ENCODE data around the gene PKIB. TPM values are rescaled to one million over a fixed set of nuclear protein-coding genes. Genes with fewer than 3 reads are reported as not detected.
"Not testable (repeated sequence)": the region's sequence is repeated elsewhere in the genome, so short reads cannot be mapped to it uniquely, and the experiment has no call there.

Gene PKIB
- total RNA-seq, 2 donors from 2014 or later: 2.6 to 12.8 TPM

- H3K27ac ChIP-seq: no peak overlapping the region
- intact Hi-C loops (cut with DNase I): no loop called here
- no peaks in the 10 kb centered on the region for H3K27me3 ChIP-seq (replicated peaks; ENCODE audit: insufficient read depth)
- H3K4me1 ChIP-seq (replicated peaks): no peaks in the 10 kb centered on the region
- WGBS: 74% methylated on average over 3 of the region's 3 CpGs
- no peaks in the 10 kb centered on the region for H3K9me3 ChIP-seq
- TF ChIP-seq POLR2AphosphoS5 (IDR thresholded peaks at IDR 0.05) (no peak), CTCF (IDR thresholded peaks at IDR 0.05) (no peak), POLR2A (IDR thresholded peaks at IDR 0.05) (no peak)
- H3K36me3 ChIP-seq: no peaks in the 10 kb centered on the region
- no peak for DNase-seq (ENCODE audit: low spot score)
- H3K4me3 ChIP-seq: no peak overlapping the region
Observed at GRCh38 chr6:122641819-122642218, 31.6 kb downstream of the PKIB start.

- H3K9me3 ChIP-seq; DNase-seq (ENCODE audit: low spot score); H3K27me3 ChIP-seq (replicated peaks; ENCODE audit: insufficient read depth); H3K4me3 ChIP-seq; H3K36me3 ChIP-seq; H3K27ac ChIP-seq; H3K4me1 ChIP-seq (replicated peaks); intact Hi-C loops (cut with DNase I): not testable (repeated sequence)
- WGBS: 87% methylated on average over 1 of the region's 1 CpG
Observed at GRCh38 chr6:122642604-122643003, 32.4 kb downstream of the PKIB start.

- TF ChIP-seq POLR2AphosphoS5 (IDR thresholded peaks at IDR 0.05) (no peak), POLR2A (IDR thresholded peaks at IDR 0.05) (no peak), CTCF (IDR thresholded peaks at IDR 0.05) (no peak)
- no peak overlapping the region for H3K27ac ChIP-seq
- H3K4me1 ChIP-seq (replicated peaks): no peaks in the 10 kb centered on the region
- no peaks in the 10 kb centered on the region for H3K27me3 ChIP-seq (replicated peaks; ENCODE audit: insufficient read depth)
- 87% methylated on average over 4 of the region's 4 CpGs for WGBS
- no peak overlapping the region for H3K4me3 ChIP-seq
- H3K9me3 ChIP-seq: no peaks in the 10 kb centered on the region
- intact Hi-C loops (cut with DNase I): no loop called here
- no peaks in the 10 kb centered on the region for H3K36me3 ChIP-seq
- no peak for DNase-seq (ENCODE audit: low spot score)
Observed at GRCh38 chr6:122645256-122645655, 35.1 kb downstream of the PKIB start.

GRCh38 chr6:122647765-122648164 lies 37.6 kb downstream of the PKIB start:
- Histone ChIP-seq H3K4me3 (no peak overlapping the region), H3K36me3 (no peaks in the 10 kb centered on the region), H3K4me1 (replicated peaks) (no peaks in the 10 kb centered on the region), H3K27me3 (replicated peaks; ENCODE audit: insufficient read depth) (no peaks in the 10 kb centered on the region), H3K27ac (no peak overlapping the region), H3K9me3 (no peaks in the 10 kb centered on the region)
- no peak for TF ChIP-seq POLR2A (IDR thresholded peaks at IDR 0.05)
- TF ChIP-seq POLR2AphosphoS5 (IDR thresholded peaks at IDR 0.05): no peak
- DNase-seq (ENCODE audit: low spot score): no peak
- WGBS: 65% methylated on average over 3 of the region's 3 CpGs
- intact Hi-C loops (cut with DNase I): no loop called here

GRCh38 chr6:122648726-122649125 lies 38.5 kb downstream of the PKIB start:
- Histone ChIP-seq H3K36me3 (no peaks in the 10 kb centered on the region), H3K4me1 (replicated peaks) (no peaks in the 10 kb centered on the region), H3K4me3 (no peak overlapping the region), H3K27ac (no peak overlapping the region), H3K9me3 (no peaks in the 10 kb centered on the region), H3K27me3 (replicated peaks; ENCODE audit: insufficient read depth) (no peaks in the 10 kb centered on the region)
- no peak for DNase-seq (ENCODE audit: low spot score)
- no peak for TF ChIP-seq POLR2AphosphoS5 (IDR thresholded peaks at IDR 0.05)
- no peak for TF ChIP-seq CTCF (IDR thresholded peaks at IDR 0.05)
- TF ChIP-seq POLR2A (IDR thresholded peaks at IDR 0.05): no peak
- intact Hi-C loops (cut with DNase I): no loop called here
- WGBS: 95% methylated on average over 2 of the region's 2 CpGs

- Histone ChIP-seq H3K4me1 (replicated peaks) (no peaks in the 10 kb centered on the region), H3K27me3 (replicated peaks; ENCODE audit: insufficient read depth) (no peaks in the 10 kb centered on the region), H3K27ac (no peak overlapping the region), H3K36me3 (no peaks in the 10 kb centered on the region), H3K9me3 (no peaks in the 10 kb centered on the region), H3K4me3 (no peak overlapping the region)
- intact Hi-C loops (cut with DNase I): no loop called here
- WGBS: 95% methylated on average over 3 of the region's 3 CpGs
- no peak for DNase-seq (ENCODE audit: low spot score)
- no peak for TF ChIP-seq CTCF (IDR thresholded peaks at IDR 0.05)
- no peak for TF ChIP-seq POLR2AphosphoS5 (IDR thresholded peaks at IDR 0.05)
- TF ChIP-seq POLR2A (IDR thresholded peaks at IDR 0.05): no peak
Observed at GRCh38 chr6:122649701-122650100, 39.5 kb downstream of the PKIB start.
